Progenitor cell of endocrine pancreas (in vitro differentiated cells): ENCODE data around the gene KCNE5. TPM values are rescaled to one million over a fixed set of nuclear protein-coding genes. Genes with fewer than 3 reads are reported as not detected.
"Not testable (repeated sequence)": the region's sequence is repeated elsewhere in the genome, so short reads cannot be mapped to it uniquely, and the experiment has no call there.

ENCODE experiments used
- DNase-seq: peaks from one replicate; pipeline ENCODE4 v3.0.0; 2021; ENCODE audit warnings: low spot score; ENCODE audit not compliant: unreplicated experiment
- H3K27ac Mint-ChIP-seq: 2 replicates; pipeline ENCODE4 v1.8.0; 2021; ENCODE audit warnings: mild to moderate bottlenecking, moderate library complexity, mixed read lengths
- H3K27me3 Mint-ChIP-seq: 2 replicates; pipeline ENCODE4 v1.8.0; 2021; ENCODE audit warnings: mixed read lengths
- H3K36me3 Mint-ChIP-seq: 2 replicates; pipeline ENCODE4 v1.8.0; 2022; ENCODE audit warnings: mixed read lengths; ENCODE audit not compliant: insufficient read depth
- H3K4me1 Mint-ChIP-seq: 2 replicates; pipeline ENCODE4 v1.8.0; 2021; ENCODE audit warnings: low read depth, mixed read lengths
- H3K4me3 Mint-ChIP-seq: 2 replicates; pipeline ENCODE4 v1.8.0; 2021; ENCODE audit warnings: low read depth, mild to moderate bottlenecking, moderate library complexity, mixed read lengths
- H3K9me3 Mint-ChIP-seq: 2 replicates; pipeline ENCODE4 v1.8.0; 2021; ENCODE audit warnings: low read depth, mixed read lengths
- CTCF ChIP-seq: fragments of 200-600 bp; sonication (generic); IDR thresholded peaks from one replicate; pipeline ENCODE4 v1.5.0; 2021; ENCODE audit warnings: antibody characterized with exemption, mild to moderate bottlenecking; ENCODE audit not compliant: unreplicated experiment
- total RNA-seq: library from RNA; stranded (reverse); gene quantifications from 2 replicates; pipeline ENCODE4 v1.2.1, GENCODE V29; 2021

KCNE5 gene
- total RNA-seq, 1 donor from 2014 or later: 11.3 TPM

- no peak for TF ChIP-seq CTCF
- DNase-seq: no peak
- no peaks in the 10 kb centered on the region for H3K36me3 Mint-ChIP-seq
- no peaks in the 10 kb centered on the region for H3K4me1 Mint-ChIP-seq
- H3K27me3 Mint-ChIP-seq: peaks cover 4% of the 10 kb centered on the region
- H3K27ac Mint-ChIP-seq: no peak overlapping the region
- H3K4me3 Mint-ChIP-seq: no peak overlapping the region
- no peaks in the 10 kb centered on the region for H3K9me3 Mint-ChIP-seq
Measured at GRCh38 chrX:109578916-109579315, 46.1 kb downstream of the KCNE5 start.

GRCh38 chrX:109577055-109577454, 47.9 kb downstream of the KCNE5 start:
- no peak overlapping the region for H3K27ac Mint-ChIP-seq
- no peak for TF ChIP-seq CTCF
- H3K36me3 Mint-ChIP-seq: no peaks in the 10 kb centered on the region
- H3K4me1 Mint-ChIP-seq: no peaks in the 10 kb centered on the region
- peaks cover 4% of the 10 kb centered on the region for H3K27me3 Mint-ChIP-seq
- H3K4me3 Mint-ChIP-seq: no peak overlapping the region
- no peak for DNase-seq
- peaks cover under 1% of the 10 kb centered on the region for H3K9me3 Mint-ChIP-seq

GRCh38 chrX:109576083-109576482, 48.9 kb downstream of the KCNE5 start:
- not testable (repeated sequence) for H3K27me3 Mint-ChIP-seq, H3K9me3 Mint-ChIP-seq, H3K27ac Mint-ChIP-seq, H3K36me3 Mint-ChIP-seq, H3K4me3 Mint-ChIP-seq, H3K4me1 Mint-ChIP-seq, DNase-seq

Other genes with a start within 250 kb of the KCNE5 start
- 0.07 and 0.10 TPM in 2 replicates for gene GUCY2F, start 143.1 kb downstream of the KCNE5 start, total RNA-seq
- gene NXT2, start 88.3 kb downstream of the KCNE5 start, total RNA-seq: 23.2 and 23.5 TPM in 2 replicates
- gene ACSL4, start 108.1 kb upstream of the KCNE5 start, total RNA-seq: 44.9 and 46.7 TPM in 2 replicates